ACC112 (cell line): ENCODE data around the gene ARFGAP3.

ENCODE experiments used
- H2AFZ ChIP-seq: fragments of 200-600 bp; sonication (generic); one replicate; pipeline ENCODE4 v1.6.0; 2017; ENCODE audit warnings: antibody characterized with exemption, low read length; ENCODE audit not compliant: unreplicated experiment
- H3K27ac ChIP-seq: fragments of 200-600 bp; sonication (generic); 2 replicates; pipeline ENCODE4 v1.5.1; 2014; ENCODE audit warnings: low read depth, mild to moderate bottlenecking, antibody characterized with exemption, low read length, moderate library complexity
- H3K27me3 ChIP-seq: fragments of 200-600 bp; sonication (generic); 2 replicates; pipeline ENCODE4 v1.6.1; 2014; ENCODE audit warnings: mild to moderate bottlenecking, antibody characterized with exemption, low read length, moderate library complexity, mixed read lengths; ENCODE audit not compliant: insufficient read depth
- H3K36me3 ChIP-seq: fragments of 200-600 bp; sonication (generic); 2 replicates; pipeline ENCODE4 v1.6.1; 2016; ENCODE audit warnings: mild to moderate bottlenecking, antibody characterized with exemption, low read length, moderate library complexity, mixed read lengths; ENCODE audit not compliant: insufficient read depth
- H3K4me1 ChIP-seq: fragments of 200-600 bp; sonication (generic); one replicate; pipeline ENCODE4 v1.6.1; 2016; ENCODE audit warnings: low read length, mixed read lengths; ENCODE audit not compliant: insufficient read depth, unreplicated experiment, control insufficient read depth
- H3K4me3 ChIP-seq: fragments of 200-600 bp; sonication (generic); 2 replicates; pipeline ENCODE4 v1.5.1; 2014; ENCODE audit warnings: mild to moderate bottlenecking, low read depth, low read length
- H3K79me2 ChIP-seq: fragments of 200-600 bp; sonication (generic); one replicate; pipeline ENCODE4 v1.6.0; 2016; ENCODE audit warnings: low read length; ENCODE audit not compliant: control insufficient read depth, unreplicated experiment, insufficient read depth

ARFGAP3 gene

DNA sequence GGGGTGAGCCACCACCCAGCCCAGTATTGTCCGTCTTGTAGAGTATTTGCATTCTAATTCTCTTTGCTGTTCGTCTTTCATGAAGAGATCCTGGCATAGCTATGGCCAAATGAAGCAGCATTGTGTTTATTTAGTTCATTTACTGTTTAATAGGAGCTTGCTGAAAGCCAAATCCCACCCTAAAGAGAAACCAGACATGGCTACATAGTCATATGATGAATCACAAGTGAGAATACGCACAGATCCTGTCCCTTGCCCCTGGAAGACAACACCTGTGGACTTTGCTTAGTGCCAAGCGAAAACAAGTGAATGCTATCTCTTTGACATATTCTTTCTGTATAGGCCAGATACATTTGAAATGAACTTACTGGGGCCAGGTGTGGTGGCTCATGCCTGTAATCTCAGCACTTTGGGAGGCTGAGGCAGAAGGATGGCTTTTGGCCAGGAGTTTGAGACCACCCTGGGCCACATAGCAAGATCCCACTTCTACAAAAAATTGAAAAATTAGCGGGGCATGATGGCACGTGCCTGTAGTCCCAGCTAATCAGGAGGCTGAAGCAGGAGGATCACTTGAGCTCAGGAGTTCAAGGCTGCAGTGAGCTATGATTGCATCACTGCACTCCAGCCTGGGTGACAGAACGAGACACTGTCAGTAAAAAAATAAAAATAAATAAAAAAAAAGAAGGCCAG, 5.1 kb upstream of the ARFGAP3 start:
- H3K79me2 ChIP-seq = peaks cover 11% of the 10 kb centered on the region
- no peaks in the 10 kb centered on the region for H3K27me3 ChIP-seq
- no peak overlapping the region for H3K4me3 ChIP-seq
- H3K36me3 ChIP-seq = no peaks in the 10 kb centered on the region
- H3K4me1 ChIP-seq = peaks cover 11% of the 10 kb centered on the region
- H2AFZ ChIP-seq = no peak overlapping the region
- H3K27ac ChIP-seq = no peak overlapping the region; the same call in 1 of the 2 replicates

DNA sequence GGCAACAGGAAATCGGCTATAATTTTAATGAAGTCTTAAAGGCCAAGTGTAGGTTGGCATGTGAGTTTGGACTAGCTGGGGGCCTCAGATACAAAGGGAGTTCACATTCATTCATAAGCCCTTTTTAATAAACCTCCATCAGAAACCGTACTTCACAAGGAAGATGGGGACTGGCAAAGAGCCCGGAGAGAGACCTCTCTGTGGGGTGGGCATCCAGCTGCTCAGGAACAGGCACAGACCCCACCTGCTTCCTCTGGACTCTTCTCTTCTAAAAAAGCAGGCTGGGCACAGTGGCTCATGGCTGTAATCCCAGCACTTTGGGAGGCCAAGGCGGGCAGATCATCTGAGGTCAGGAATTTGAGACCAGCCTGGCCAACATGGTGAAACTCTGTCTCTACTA, 3.9 kb upstream of the ARFGAP3 start:
- H3K4me1 ChIP-seq = peaks cover 11% of the 10 kb centered on the region
- H3K27ac ChIP-seq = no peak overlapping the region

DNA sequence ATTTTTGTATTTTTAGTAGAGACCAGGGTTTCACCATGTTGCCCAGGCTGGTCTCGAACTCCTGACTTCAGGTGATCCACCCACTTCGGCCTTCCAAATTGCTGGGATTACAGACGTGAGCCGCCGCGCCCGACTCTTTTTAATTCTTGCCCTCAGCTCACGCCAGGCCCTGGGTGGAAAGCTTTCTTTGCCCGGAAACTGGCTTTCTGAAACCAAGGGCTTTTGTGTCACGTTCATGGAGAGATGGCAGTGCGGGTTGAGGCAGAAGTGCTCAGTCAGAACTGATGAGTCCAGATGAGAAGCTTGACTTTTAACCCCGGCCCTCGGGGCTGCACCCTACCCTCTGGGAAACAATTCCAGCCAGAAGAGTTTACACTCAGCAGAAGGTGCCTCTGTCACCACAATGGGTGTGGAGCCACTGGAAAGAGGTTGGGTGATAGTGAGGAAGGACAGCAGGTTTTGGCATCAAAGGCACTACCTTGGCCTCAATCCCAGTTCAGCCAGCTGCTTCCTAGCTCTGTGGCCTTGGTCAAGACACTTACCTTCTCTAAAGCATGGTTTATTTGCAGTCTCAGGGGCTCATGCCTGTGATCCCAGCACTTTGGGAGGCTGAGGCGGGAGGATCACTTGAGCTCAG, 890 bp upstream of the ARFGAP3 start:
- Histone ChIP-seq H3K4me1 (peaks cover 8% of the 10 kb centered on the region), H2AFZ (no peak overlapping the region), H3K27ac (no peak overlapping the region), H3K27me3 (no peaks in the 10 kb centered on the region), H3K79me2 (peaks cover 45% of the 10 kb centered on the region), H3K4me3 (peak overlapping the region; percentile 97), H3K36me3 (no peaks in the 10 kb centered on the region)

More for the DNA sequence above, 3.9 kb upstream of the ARFGAP3 start:
- Histone ChIP-seq H3K27me3 (no peaks in the 10 kb centered on the region), H3K4me3 (no peak overlapping the region), H3K79me2 (peaks cover 16% of the 10 kb centered on the region), H2AFZ (no peak overlapping the region), H3K36me3 (no peaks in the 10 kb centered on the region)

- no peaks in the 10 kb centered on the region for H3K27me3 ChIP-seq
- H3K79me2 ChIP-seq = peaks cover 60% of the 10 kb centered on the region
- H2AFZ ChIP-seq = peak overlapping the region; percentile 38
- H3K4me1 ChIP-seq = peaks cover 8% of the 10 kb centered on the region
- H3K4me3 ChIP-seq = peak overlapping the region; percentile 97
- H3K36me3 ChIP-seq = no peaks in the 10 kb centered on the region
- H3K27ac ChIP-seq = peak overlapping the region; percentile 93
Observed at GRCh38 chr22:42856179-42856864, 751 bp downstream of the ARFGAP3 start.

DNA sequence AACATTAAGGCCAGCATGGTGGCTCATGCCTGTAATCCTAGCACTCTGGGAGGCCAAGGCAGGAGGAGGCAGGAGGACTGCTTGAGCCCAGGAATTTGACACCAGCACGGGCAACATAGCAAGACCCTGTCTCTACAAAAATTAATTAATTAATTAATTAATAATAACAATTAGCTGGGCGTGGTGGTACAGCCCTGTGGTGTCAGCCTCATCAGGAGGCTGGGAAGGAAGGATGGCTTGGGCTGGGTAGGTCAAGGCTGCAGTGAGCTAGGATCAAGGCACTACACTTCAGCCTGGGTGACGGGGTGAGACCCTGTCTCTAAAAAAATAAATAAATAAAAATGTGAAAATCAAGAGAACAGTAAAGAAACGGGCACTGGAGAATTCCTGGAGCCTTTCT, 1.4 kb downstream of the ARFGAP3 start:
- H3K4me3 ChIP-seq = peak overlapping the region; percentile 97
- no peaks in the 10 kb centered on the region for H3K36me3 ChIP-seq
- peaks cover 63% of the 10 kb centered on the region for H3K79me2 ChIP-seq
- H3K4me1 ChIP-seq = peaks cover 8% of the 10 kb centered on the region
- H3K27me3 ChIP-seq = no peaks in the 10 kb centered on the region
- peak overlapping the region; percentile 93 for H3K27ac ChIP-seq
- H2AFZ ChIP-seq = no peak overlapping the region

- H3K4me1 ChIP-seq = peaks cover 10% of the 10 kb centered on the region
- peaks cover 68% of the 10 kb centered on the region for H3K79me2 ChIP-seq
- no peak overlapping the region for H3K27ac ChIP-seq
- no peaks in the 10 kb centered on the region for H3K27me3 ChIP-seq
- no peak overlapping the region for H2AFZ ChIP-seq
- peak overlapping the region; percentile 97; the same call in 1 of the 2 replicates for H3K4me3 ChIP-seq
- H3K36me3 ChIP-seq = no peaks in the 10 kb centered on the region
Observed at GRCh38 chr22:42855211-42855610, 1.9 kb downstream of the ARFGAP3 start.

- Histone ChIP-seq H2AFZ (no peak overlapping the region), H3K27me3 (no peaks in the 10 kb centered on the region), H3K27ac (peak overlapping the region; percentile 37), H3K36me3 (peaks cover 9% of the 10 kb centered on the region; the same call in 1 of the 2 replicates), H3K79me2 (peaks cover 67% of the 10 kb centered on the region), H3K4me3 (no peak overlapping the region), H3K4me1 (peaks cover 18% of the 10 kb centered on the region)
Observed at GRCh38 chr22:42848941-42849550, 8.0 kb downstream of the ARFGAP3 start.

- Histone ChIP-seq H3K27ac (no peak overlapping the region), H2AFZ (no peak overlapping the region), H3K4me1 (peaks cover 25% of the 10 kb centered on the region), H3K79me2 (peaks cover 66% of the 10 kb centered on the region), H3K4me3 (no peak overlapping the region), H3K27me3 (no peaks in the 10 kb centered on the region), H3K36me3 (peaks cover 12% of the 10 kb centered on the region; the same call in 1 of the 2 replicates)
Observed at GRCh38 chr22:42847110-42847509, 10.0 kb downstream of the ARFGAP3 start.

DNA sequence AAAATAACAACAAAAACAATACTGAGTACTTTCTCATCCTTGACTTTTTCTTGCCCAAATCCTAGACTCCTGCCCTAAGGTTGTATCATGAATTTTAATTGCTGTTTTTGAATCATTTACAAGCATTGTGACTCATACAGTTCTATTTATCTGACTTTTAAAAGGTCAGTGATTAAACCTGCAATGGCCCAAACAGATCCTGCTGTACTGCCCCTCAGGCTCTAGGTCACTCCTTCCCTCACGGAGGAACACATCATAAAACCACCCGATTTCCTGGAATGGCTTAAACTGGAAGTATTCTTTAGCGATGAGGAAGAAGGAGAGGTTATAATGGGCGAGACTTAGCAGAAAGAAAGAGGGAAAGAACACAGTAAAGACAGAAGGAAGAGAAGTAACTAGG, 12.3 kb downstream of the ARFGAP3 start:
- Histone ChIP-seq H3K27me3 (no peaks in the 10 kb centered on the region), H3K4me1 (peaks cover 23% of the 10 kb centered on the region), H2AFZ (no peak overlapping the region), H3K27ac (peak overlapping the region; percentile 33), H3K36me3 (peaks cover 19% of the 10 kb centered on the region), H3K4me3 (no peak overlapping the region), H3K79me2 (peaks cover 48% of the 10 kb centered on the region)

DNA sequence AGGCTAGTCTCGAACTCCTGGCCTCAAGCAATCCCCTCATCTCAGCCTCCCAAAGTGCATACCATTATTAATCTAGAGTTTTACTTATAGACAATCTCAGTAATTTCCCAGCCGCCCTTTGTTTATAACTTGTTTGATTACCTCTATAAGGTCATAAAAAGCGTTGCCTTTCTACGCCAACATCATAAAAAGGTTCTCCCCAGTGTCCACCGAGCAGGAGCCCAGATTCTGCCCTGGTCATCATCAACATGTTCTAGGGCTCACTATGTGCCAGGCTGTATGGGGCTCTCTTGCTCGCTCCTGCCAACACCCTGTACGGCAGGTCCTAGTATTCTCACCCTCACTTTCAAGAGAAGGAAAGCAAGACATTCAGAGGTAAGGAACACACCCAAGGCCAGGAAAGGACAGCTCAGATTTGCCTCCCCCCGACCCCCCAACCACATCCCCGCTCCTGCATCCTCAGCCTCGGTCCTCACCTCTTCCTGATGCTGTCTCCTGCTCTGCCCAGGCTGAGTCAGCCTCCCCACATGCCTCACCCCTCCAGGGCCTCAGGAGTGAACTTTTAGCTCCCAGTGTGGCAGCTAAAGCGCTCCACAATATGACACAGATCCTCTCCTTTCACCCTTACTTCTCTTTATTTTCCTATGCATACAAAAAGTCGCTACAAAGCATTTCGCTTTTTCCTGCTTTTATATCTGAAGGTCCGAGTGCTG, 14.3 kb downstream of the ARFGAP3 start:
- H3K27ac ChIP-seq = no peak overlapping the region
- peaks cover 19% of the 10 kb centered on the region for H3K36me3 ChIP-seq
- H3K4me3 ChIP-seq = no peak overlapping the region
- no peak overlapping the region for H2AFZ ChIP-seq
- no peaks in the 10 kb centered on the region for H3K27me3 ChIP-seq
- H3K4me1 ChIP-seq = peaks cover 14% of the 10 kb centered on the region
- peaks cover 32% of the 10 kb centered on the region for H3K79me2 ChIP-seq
